ENCODE measurements around the gene TRMT112. TPM values are rescaled to one million over a fixed set of nuclear protein-coding genes. Genes with fewer than 3 reads are reported as not detected.
A peak's percentile ranks its signal among the peaks of the same experiment; 100 is the strongest.

The TRMT112 gene
- total and polyA plus RNA-seq, 10 of the 15 experiments (the other 5 are each of a cell fraction or from before 2014, with no cell fraction given): 212 to 455 (median 308) TPM

- TF ChIP-seq MYB (IDR thresholded peaks at IDR 0.05; ENCODE audit: borderline replicate concordance, low read depth, low read length): no peak
- no peak for TF ChIP-seq SRF (IDR thresholded peaks at IDR 0.05; ENCODE audit: low read depth in 2 of 2, low read length in 2 of 2)
- no peak for TF ChIP-seq ZNF274 (IDR thresholded peaks at IDR 0.05; ENCODE audit: insufficient read depth, insufficient read length)
- TF ChIP-seq TCF12 (IDR thresholded peaks at IDR 0.05; ENCODE audit: low read depth, low read length): no peak
- TF ChIP-seq ZNF207 (IDR thresholded peaks at IDR 0.05; ENCODE audit: borderline replicate concordance): no peak
- no peak for TF ChIP-seq ETV6 (conservative IDR thresholded peaks at IDR 0.05 in 1 of 2, IDR thresholded peaks at IDR 0.05 in 1 of 2; ENCODE audit: borderline replicate concordance in 1 of 2, low read depth in 1 of 2)
- TF ChIP-seq, protein P1, sequence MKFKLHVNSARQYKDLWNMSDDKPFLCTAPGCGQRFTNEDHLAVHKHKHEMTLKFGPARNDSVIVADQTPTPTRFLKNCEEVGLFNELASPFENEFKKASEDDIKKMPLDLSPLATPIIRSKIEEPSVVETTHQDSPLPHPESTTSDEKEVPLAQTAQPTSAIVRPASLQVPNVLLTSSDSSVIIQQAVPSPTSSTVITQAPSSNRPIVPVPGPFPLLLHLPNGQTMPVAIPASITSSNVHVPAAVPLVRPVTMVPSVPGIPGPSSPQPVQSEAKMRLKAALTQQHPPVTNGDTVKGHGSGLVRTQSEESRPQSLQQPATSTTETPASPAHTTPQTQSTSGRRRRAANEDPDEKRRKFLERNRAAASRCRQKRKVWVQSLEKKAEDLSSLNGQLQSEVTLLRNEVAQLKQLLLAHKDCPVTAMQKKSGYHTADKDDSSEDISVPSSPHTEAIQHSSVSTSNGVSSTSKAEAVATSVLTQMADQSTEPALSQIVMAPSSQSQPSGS (IDR thresholded peaks at IDR 0.05; ENCODE audit: low read length): no peak
- no peak for TF ChIP-seq HDAC6 (IDR thresholded peaks at IDR 0.05; ENCODE audit: unreplicated experiment)
- TF ChIP-seq EZH2 (IDR thresholded peaks at IDR 0.05; ENCODE audit: borderline replicate concordance, control insufficient read depth, low read depth, low read length): no peak
- TF ChIP-seq E4F1 (IDR thresholded peaks at IDR 0.05; ENCODE audit: borderline replicate concordance, partially characterized antibody): no peak
- no peak; a peak in 2 of 4 replicates for TF ChIP-seq IKZF2 (IDR thresholded peaks at IDR 0.05)
- TF ChIP-seq, protein P2, sequence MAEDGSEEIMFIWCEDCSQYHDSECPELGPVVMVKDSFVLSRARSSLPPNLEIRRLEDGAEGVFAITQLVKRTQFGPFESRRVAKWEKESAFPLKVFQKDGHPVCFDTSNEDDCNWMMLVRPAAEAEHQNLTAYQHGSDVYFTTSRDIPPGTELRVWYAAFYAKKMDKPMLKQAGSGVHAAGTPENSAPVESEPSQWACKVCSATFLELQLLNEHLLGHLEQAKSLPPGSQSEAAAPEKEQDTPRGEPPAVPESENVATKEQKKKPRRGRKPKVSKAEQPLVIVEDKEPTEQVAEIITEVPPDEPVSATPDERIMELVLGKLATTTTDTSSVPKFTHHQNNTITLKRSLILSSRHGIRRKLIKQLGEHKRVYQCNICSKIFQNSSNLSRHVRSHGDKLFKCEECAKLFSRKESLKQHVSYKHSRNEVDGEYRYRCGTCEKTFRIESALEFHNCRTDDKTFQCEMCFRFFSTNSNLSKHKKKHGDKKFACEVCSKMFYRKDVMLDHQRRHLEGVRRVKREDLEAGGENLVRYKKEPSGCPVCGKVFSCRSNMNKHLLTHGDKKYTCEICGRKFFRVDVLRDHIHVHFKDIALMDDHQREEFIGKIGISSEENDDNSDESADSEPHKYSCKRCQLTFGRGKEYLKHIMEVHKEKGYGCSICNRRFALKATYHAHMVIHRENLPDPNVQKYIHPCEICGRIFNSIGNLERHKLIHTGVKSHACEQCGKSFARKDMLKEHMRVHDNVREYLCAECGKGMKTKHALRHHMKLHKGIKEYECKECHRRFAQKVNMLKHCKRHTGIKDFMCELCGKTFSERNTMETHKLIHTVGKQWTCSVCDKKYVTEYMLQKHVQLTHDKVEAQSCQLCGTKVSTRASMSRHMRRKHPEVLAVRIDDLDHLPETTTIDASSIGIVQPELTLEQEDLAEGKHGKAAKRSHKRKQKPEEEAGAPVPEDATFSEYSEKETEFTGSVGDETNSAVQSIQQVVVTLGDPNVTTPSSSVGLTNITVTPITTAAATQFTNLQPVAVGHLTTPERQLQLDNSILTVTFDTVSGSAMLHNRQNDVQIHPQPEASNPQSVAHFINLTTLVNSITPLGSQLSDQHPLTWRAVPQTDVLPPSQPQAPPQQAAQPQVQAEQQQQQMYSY (CRISPR knock-in tag; IDR thresholded peaks at IDR 0.05): no peak
- peak; percentile 31; the same call in 1 of the 2 replicates for TF ChIP-seq POLR2AphosphoS2 (IDR thresholded peaks at IDR 0.05; ENCODE audit: low read depth, low read length)
- no peak for TF ChIP-seq SUZ12 (IDR thresholded peaks at IDR 0.05; ENCODE audit: unreplicated experiment)
- no peak for TF ChIP-seq ZNF24 (IDR thresholded peaks at IDR 0.05)
- no peak for TF ChIP-seq CBX3 (IDR thresholded peaks at IDR 0.05; ENCODE audit: borderline replicate concordance, low read depth)
Measured at GRCh38 chr11:64284048-64284961, 33.1 kb downstream of the TRMT112 start, which contains the start of gene BAD (continued).

Data from GM12878 (cell line).